GM08714 (cell line): ENCODE measurements around the gene DNAJA2.

ENCODE experiments used
- H3K4me3 ChIP-seq: fragments of 200-500 bp; sonication (Bioruptor generic); 2 replicates; pipeline ENCODE4 v1.5.1; 2014; ENCODE audit warnings: mild to moderate bottlenecking, low read length, inconsistent platforms
- ZNF274 ChIP-seq: IDR thresholded peaks from 2 replicates; pipeline ENCODE4 v1.6.1; 2012; ENCODE audit warnings: mild to moderate bottlenecking, low read depth, low read length

DNAJA2 gene

GRCh38 chr16:46908540-46909372 lies 64.7 kb downstream of the DNAJA2 start:
- no peak for TF ChIP-seq ZNF274
- H3K4me3 ChIP-seq: no peak overlapping the region

GRCh38 chr16:46907061-46907774 lies 66.3 kb downstream of the DNAJA2 start:
- no peak for TF ChIP-seq ZNF274
- no peak overlapping the region for H3K4me3 ChIP-seq

GRCh38 chr16:46906360-46907060 lies 67.0 kb downstream of the DNAJA2 start:
- H3K4me3 ChIP-seq: no peak overlapping the region
- TF ChIP-seq ZNF274: no peak
